Measurements from ENCODE around the gene PTPRR. TPM values are rescaled to one million over a fixed set of nuclear protein-coding genes. Genes with fewer than 3 reads are reported as not detected.

PTPRR gene
- total and polyA plus RNA-seq, 2 of the 13 experiments (the other 11 are each of a cell fraction or from before 2014, with no cell fraction given), result not detected

DNA sequence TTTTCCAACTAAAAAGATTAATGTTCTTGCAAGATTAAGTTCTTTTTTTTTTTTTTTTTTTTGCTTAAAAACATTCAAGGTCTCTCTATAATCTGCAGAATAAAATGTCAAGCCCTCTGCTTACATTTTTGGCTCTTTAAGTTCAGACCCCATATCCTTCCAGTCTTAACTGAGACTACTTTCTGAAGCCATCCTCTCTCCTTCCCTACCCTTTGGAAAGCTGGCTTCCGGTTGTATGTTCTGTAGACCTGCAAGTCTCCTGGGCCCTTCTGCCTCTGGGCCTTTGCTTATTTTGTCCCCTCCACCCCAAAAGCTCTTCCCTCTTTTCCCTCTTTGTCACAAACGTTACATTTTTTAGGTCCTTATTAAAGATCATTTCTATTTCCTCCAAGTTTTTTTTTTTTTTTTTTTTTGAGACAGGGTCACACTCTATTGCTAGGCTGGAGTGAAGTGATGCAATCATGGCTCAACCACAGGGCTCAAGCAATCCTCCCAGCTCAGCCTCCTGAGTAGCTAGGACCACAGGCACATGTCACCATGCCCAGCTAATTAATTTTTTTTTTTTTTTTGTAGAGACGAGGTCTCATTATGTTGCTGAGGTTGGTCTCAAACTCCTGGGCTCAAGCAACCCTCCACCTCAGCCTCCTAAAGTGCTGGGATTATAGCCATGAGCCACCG is 329.9 kb downstream of the PTPRR start:
- FAIRE-seq (no peak), ATAC-seq (no peak), DNase-seq (ENCODE audit: low spot score) (no peak)
- WGBS (ENCODE audit: low lambda C conversion rate), result 30% methylated on average over 4 of the region's 4 CpGs
- Histone ChIP-seq H3K9me3 (ENCODE audit: low read length) (no peaks in the 10 kb centered on the region), H3K79me2 (ENCODE audit: insufficient read depth, low read length) (no peaks in the 10 kb centered on the region), H3K4me1 (ENCODE audit: insufficient read depth, low read length) (no peaks in the 10 kb centered on the region), H3K36me3 (replicated peaks in 1 of 2; ENCODE audit: control insufficient read depth in 1 of 2, insufficient read depth in 2 of 2, low read length in 2 of 2) (no peaks in the 10 kb centered on the region), H2AFZ (ENCODE audit: low read length) (no peak overlapping the region), H3K27me3 (ENCODE audit: control insufficient read depth in 1 of 2, insufficient read depth in 2 of 2, low read length in 2 of 2) (no peaks in the 10 kb centered on the region), H3K4me3 (replicated peaks in 1 of 3; ENCODE audit: insufficient read depth in 1 of 3, low read depth in 2 of 3, low read length in 3 of 3) (no peak overlapping the region), H3K27ac (ENCODE audit: extremely low read length, insufficient read depth, low read length) (no peak overlapping the region), H4K20me1 (ENCODE audit: insufficient read depth, low read length) (no peaks in the 10 kb centered on the region), H3K9ac (ENCODE audit: insufficient read depth, low read depth, low read length) (no peak overlapping the region), H3K4me2 (ENCODE audit: low read depth, low read length) (no peak overlapping the region)
- no TSS peak for BruUV-seq (replicated peaks)
- POLR2A ChIA-PET, result no interaction called here
- CTCF ChIA-PET (ENCODE audit: low intra/inter-chr PET ratio, low total read pairs), result interaction anchor here (1.5 to 2.3 kb wide), 2 partner anchors 129 to 139 kb away, joined by 10 to 18 read pairs; no protein-coding TSS in a partner anchor
- in situ Hi-C loops (cut with HindIII; ENCODE audit: extremely low pct_ligation_motif_present, low pct_unique_long_range_greater_than_20kb), result loop anchor here (5.0 kb wide), 1 partner anchor 127 kb away; no protein-coding TSS in a partner anchor
- intact Hi-C loops (cut with micrococcal nuclease; ENCODE audit: unreplicated experiment), result loop anchor here (1.0 kb wide), 2 partner anchors 130 to 140 kb away; no protein-coding TSS in a partner anchor
- TF ChIP-seq SMAD3 (CRISPR knock-in tag; IDR thresholded peaks at IDR 0.05), result no peak
- TF ChIP-seq, protein P1, sequence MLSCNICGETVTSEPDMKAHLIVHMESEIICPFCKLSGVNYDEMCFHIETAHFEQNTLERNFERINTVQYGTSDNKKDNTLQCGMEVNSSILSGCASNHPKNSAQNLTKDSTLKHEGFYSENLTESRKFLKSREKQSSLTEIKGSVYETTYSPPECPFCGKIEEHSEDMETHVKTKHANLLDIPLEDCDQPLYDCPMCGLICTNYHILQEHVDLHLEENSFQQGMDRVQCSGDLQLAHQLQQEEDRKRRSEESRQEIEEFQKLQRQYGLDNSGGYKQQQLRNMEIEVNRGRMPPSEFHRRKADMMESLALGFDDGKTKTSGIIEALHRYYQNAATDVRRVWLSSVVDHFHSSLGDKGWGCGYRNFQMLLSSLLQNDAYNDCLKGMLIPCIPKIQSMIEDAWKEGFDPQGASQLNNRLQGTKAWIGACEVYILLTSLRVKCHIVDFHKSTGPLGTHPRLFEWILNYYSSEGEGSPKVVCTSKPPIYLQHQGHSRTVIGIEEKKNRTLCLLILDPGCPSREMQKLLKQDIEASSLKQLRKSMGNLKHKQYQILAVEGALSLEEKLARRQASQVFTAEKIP (CRISPR knock-in tag; IDR thresholded peaks at IDR 0.05; ENCODE audit: borderline replicate concordance), result no peak
- no peak for TF ChIP-seq XRCC5 (optimal IDR thresholded peaks at IDR 0.05; ENCODE audit: low read length)
- no peak for TF ChIP-seq CREM (IDR thresholded peaks at IDR 0.05)
- no peak for TF ChIP-seq CREM (CRISPR knock-in tag; IDR thresholded peaks at IDR 0.05)
- TF ChIP-seq SMARCC2 (IDR thresholded peaks at IDR 0.05), result no peak
- no peak for TF ChIP-seq ZNF556 (CRISPR knock-in tag; IDR thresholded peaks at IDR 0.05; ENCODE audit: borderline replicate concordance)
- TF ChIP-seq MAFG (CRISPR knock-in tag; IDR thresholded peaks at IDR 0.05), result no peak
- no peak for TF ChIP-seq ZNF30 (CRISPR knock-in tag; IDR thresholded peaks at IDR 0.05)
- no peak for TF ChIP-seq MEIS1 (CRISPR knock-in tag; IDR thresholded peaks at IDR 0.05; ENCODE audit: borderline replicate concordance)
- TF ChIP-seq, protein P2, sequence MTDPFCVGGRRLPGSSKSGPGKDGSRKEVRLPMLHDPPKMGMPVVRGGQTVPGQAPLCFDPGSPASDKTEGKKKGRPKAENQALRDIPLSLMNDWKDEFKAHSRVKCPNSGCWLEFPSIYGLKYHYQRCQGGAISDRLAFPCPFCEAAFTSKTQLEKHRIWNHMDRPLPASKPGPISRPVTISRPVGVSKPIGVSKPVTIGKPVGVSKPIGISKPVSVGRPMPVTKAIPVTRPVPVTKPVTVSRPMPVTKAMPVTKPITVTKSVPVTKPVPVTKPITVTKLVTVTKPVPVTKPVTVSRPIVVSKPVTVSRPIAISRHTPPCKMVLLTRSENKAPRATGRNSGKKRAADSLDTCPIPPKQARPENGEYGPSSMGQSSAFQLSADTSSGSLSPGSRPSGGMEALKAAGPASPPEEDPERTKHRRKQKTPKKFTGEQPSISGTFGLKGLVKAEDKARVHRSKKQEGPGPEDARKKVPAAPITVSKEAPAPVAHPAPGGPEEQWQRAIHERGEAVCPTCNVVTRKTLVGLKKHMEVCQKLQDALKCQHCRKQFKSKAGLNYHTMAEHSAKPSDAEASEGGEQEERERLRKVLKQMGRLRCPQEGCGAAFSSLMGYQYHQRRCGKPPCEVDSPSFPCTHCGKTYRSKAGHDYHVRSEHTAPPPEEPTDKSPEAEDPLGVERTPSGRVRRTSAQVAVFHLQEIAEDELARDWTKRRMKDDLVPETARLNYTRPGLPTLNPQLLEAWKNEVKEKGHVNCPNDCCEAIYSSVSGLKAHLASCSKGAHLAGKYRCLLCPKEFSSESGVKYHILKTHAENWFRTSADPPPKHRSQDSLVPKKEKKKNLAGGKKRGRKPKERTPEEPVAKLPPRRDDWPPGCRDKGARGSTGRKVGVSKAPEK (CRISPR knock-in tag; IDR thresholded peaks at IDR 0.05; ENCODE audit: borderline replicate concordance), result no peak
- TF ChIP-seq ZNF724P (CRISPR knock-in tag; IDR thresholded peaks at IDR 0.05; ENCODE audit: borderline replicate concordance), result no peak
- TF ChIP-seq, protein P3, sequence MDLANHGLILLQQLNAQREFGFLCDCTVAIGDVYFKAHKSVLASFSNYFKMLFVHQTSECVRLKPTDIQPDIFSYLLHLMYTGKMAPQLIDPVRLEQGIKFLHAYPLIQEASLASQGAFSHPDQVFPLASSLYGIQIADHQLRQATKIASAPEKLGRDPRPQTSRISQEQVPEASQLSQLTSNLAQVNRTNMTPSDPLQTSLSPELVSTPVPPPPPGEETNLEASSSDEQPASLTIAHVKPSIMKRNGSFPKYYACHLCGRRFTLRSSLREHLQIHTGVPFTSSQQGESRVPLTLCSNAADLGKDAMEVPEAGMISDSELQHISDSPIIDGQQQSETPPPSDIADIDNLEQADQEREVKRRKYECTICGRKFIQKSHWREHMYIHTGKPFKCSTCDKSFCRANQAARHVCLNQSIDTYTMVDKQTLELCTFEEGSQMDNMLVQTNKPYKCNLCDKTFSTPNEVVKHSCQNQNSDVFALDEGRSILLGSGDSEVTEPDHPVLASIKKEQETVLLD (CRISPR knock-in tag; IDR thresholded peaks at IDR 0.05; ENCODE audit: low read depth), result no peak
- no peak for TF ChIP-seq ISX (CRISPR knock-in tag; conservative IDR thresholded peaks at IDR 0.05)

Measured in HepG2 (cell line).